Measurements from ENCODE around the gene HDAC11. TPM values are rescaled to one million over a fixed set of nuclear protein-coding genes. Genes with fewer than 3 reads are reported as not detected.

The HDAC11 gene
- total RNA-seq, 6 experiments from 2014 or later = 8.0 to 12.4 (median 9.1) TPM

DNA sequence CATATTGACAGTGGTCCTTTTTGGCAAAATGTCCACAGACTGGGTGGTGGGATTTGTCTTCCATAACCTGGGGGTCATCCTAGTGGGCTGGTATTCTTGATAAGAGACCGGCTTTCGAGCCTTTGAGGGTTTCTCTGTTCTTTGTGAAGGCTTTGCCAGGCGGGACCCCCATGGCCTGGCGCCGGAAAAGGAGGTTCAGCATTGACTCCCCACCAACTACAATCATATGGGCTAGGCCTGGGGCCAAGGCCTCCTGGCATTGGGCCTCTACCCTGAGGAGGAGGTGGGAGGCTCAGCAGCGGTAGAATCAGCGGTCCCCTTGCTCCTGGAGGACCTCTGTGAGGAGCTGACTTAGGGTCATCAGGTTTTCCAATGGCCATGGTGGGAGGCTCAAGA lies 19.8 kb upstream of the HDAC11 start:
- no peaks in the 10 kb centered on the region for H3K9me3 Mint-ChIP-seq
- H3K4me3 Mint-ChIP-seq = no peak overlapping the region
- peaks cover 25% of the 10 kb centered on the region for H3K27me3 Mint-ChIP-seq (ENCODE audit: insufficient read depth)
- no peak for DNase-seq
- TF ChIP-seq, protein P1, sequence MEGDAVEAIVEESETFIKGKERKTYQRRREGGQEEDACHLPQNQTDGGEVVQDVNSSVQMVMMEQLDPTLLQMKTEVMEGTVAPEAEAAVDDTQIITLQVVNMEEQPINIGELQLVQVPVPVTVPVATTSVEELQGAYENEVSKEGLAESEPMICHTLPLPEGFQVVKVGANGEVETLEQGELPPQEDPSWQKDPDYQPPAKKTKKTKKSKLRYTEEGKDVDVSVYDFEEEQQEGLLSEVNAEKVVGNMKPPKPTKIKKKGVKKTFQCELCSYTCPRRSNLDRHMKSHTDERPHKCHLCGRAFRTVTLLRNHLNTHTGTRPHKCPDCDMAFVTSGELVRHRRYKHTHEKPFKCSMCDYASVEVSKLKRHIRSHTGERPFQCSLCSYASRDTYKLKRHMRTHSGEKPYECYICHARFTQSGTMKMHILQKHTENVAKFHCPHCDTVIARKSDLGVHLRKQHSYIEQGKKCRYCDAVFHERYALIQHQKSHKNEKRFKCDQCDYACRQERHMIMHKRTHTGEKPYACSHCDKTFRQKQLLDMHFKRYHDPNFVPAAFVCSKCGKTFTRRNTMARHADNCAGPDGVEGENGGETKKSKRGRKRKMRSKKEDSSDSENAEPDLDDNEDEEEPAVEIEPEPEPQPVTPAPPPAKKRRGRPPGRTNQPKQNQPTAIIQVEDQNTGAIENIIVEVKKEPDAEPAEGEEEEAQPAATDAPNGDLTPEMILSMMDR (IDR thresholded peaks at IDR 0.05) = no peak
- no peak overlapping the region for H3K27ac Mint-ChIP-seq
- H3K36me3 Mint-ChIP-seq (ENCODE audit: low read depth) = no peaks in the 10 kb centered on the region
- H3K4me1 Mint-ChIP-seq (ENCODE audit: low read depth) = no peaks in the 10 kb centered on the region; the same call in 1 of the 2 replicates

DNA sequence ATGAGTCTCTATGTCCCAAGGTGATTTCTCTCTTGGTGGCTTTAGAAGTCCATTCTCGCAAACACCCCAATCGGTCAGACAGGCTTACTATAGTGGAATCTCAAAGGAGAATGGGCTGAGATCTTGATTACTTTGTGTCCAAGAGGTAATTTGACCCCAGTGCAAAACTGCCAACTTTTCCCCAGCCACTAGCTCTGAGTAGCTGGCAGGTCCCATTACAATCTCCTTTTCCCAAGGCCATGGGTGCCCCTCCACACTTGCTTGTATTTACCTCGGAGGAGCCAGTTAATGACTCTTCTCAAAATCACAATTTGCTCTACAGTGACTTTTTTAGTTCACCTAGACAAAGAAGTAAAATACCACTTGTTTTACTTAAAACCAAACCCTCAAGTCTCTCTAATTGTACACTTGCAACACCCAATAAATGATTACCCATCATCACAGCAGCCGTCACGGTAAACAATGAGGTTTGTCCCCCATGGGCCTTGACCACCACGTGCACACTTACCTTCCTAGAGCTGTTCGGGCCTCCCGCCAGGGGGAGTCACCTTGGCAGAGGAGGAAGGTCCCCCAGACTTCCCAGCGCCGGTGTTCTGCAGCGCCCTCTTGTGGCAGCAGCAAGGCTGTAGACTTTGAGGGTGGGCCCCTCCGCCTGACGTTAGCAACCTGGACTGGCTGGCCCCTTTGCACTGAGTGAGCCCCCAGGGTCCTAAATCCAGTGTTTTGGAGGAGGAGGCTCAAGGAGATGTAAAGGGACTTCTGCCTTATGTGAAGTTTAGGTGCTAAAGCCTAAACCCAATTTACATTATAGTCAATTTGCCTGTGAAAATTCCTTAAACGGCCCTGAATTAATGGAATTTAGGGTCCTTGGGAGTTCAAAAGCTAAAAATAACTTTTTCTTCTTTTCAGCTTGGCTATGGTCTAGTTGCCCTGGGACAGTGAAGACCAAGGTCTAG lies 18.7 kb upstream of the HDAC11 start:
- Mint-ChIP-seq H3K9me3 (no peaks in the 10 kb centered on the region), H3K27me3 (ENCODE audit: insufficient read depth) (peaks cover 30% of the 10 kb centered on the region), H3K4me3 (no peak overlapping the region), H3K4me1 (ENCODE audit: low read depth) (no peaks in the 10 kb centered on the region), H3K27ac (no peak overlapping the region), H3K36me3 (ENCODE audit: low read depth) (no peaks in the 10 kb centered on the region)
- TF ChIP-seq, protein P1 (IDR thresholded peaks at IDR 0.05) = peak; percentile 90
- peak; percentile 42 for DNase-seq

DNA sequence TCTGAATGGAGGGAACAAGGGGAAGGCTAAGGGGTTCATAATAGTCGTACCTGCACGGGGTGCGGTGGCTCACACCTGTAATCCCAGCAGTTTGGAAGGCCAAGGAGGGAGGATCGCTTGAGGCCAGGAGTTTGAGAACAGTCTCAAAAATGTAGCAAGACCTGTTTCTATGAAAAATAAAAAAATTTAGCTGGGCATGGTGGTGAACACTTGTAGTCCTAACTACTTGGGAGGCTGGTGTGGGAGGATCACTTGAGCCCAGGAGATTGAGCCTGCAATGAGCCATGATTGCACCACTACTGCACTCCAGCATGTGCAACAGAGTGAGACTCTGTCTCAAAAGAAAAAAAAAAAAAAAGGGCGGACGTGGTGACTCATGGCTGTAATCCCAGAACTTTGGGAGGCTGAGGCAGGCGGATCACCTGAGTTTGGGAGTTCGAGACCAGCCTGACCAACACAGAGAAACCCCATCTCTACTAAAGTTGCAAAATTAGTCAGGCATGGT lies 17.9 kb upstream of the HDAC11 start:
- Mint-ChIP-seq H3K4me1 (ENCODE audit: low read depth) (no peaks in the 10 kb centered on the region), H3K36me3 (ENCODE audit: low read depth) (no peaks in the 10 kb centered on the region), H3K27ac (no peak overlapping the region), H3K27me3 (ENCODE audit: insufficient read depth) (peaks cover 34% of the 10 kb centered on the region), H3K9me3 (no peaks in the 10 kb centered on the region), H3K4me3 (no peak overlapping the region)
- TF ChIP-seq, protein P1 (IDR thresholded peaks at IDR 0.05) = no peak
- DNase-seq = no peak

DNA sequence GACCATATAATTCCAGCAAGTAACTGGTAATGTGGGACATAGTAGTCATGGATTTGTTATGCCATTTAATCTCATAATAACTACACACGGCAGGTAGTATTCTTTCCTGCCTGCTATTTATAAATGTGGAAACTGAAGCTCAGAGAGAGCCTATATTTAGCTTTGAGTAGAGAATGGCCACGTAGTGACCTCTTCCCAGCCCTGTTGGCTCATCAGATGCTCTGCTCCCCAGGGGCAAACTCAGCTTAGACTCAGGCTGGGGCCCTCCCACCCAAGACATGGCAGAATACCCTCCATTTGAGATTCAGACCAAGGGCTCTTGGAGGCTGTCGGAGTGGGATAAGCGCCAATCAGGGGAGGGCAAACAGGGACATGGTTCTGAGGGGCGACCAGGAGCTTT lies 17.3 kb upstream of the HDAC11 start:
- H3K27ac Mint-ChIP-seq = no peak overlapping the region
- no peak overlapping the region for H3K4me3 Mint-ChIP-seq
- TF ChIP-seq, protein P1 (IDR thresholded peaks at IDR 0.05) = no peak
- H3K9me3 Mint-ChIP-seq = no peaks in the 10 kb centered on the region
- peaks cover 35% of the 10 kb centered on the region for H3K27me3 Mint-ChIP-seq (ENCODE audit: insufficient read depth)
- no peaks in the 10 kb centered on the region for H3K4me1 Mint-ChIP-seq (ENCODE audit: low read depth)
- DNase-seq = no peak
- no peaks in the 10 kb centered on the region for H3K36me3 Mint-ChIP-seq (ENCODE audit: low read depth)

DNA sequence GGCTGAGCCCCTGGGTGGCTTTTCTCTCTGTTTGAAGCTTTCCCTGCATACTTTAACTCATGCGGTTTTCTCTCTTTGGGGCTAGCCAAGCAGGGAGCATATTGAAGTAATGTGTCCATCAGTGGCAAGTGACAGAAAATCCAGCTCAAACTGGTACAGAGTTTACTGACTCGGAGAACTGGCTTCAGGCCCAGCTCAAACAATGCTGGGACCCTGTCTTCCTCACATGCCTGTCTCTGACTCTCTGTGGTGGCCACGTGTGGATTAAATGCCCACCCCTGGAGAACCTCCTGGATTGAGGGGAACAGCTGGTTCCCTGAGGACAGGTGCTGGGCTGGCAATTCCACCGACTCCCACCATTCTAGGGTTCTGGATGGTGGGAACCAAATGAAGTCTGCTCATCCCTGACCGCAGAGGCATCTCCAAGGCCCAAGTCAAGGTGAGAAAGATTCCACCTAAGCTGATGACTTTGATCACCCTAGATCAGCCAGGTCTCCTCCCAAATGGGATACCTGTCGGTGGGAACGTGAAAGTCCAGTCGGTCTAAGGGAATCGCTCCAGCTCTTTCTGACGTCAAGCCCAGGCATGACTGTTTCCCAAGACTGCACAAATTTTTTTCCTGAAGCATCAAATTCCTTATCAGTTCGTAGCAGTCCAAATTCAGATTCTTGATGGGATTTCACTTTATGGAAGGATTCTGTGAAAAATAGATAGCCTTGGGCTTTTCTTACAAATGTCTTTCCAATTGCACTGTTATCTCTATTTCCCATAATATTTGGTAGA lies 16.3 kb upstream of the HDAC11 start:
- Mint-ChIP-seq H3K4me3 (no peak overlapping the region), H3K9me3 (no peaks in the 10 kb centered on the region), H3K27ac (no peak overlapping the region), H3K36me3 (ENCODE audit: low read depth) (no peaks in the 10 kb centered on the region), H3K27me3 (ENCODE audit: insufficient read depth) (peaks cover 35% of the 10 kb centered on the region), H3K4me1 (ENCODE audit: low read depth) (no peaks in the 10 kb centered on the region)
- no peak for DNase-seq
- TF ChIP-seq, protein P1 (IDR thresholded peaks at IDR 0.05) = no peak
